Prostate gland (tissue), 2 donors: ENCODE data around the gene SGPL1. TPM values are rescaled to one million over a fixed set of nuclear protein-coding genes. Genes with fewer than 3 reads are reported as not detected.
"Not testable (repeated sequence)": the region's sequence is repeated elsewhere in the genome, so short reads cannot be mapped to it uniquely, and the experiment has no call there.

Experiments
- DNase-seq: peaks from one replicate; pipeline ENCODE4 v3.0.0-alpha.2; 2019; ENCODE audit warnings: low spot score
- H3K27ac ChIP-seq, 2 donors: fragments of 200-600 bp; sonication (generic); 2 replicates each; pipeline ENCODE4 v1.5.1; 2017 to 2019
- H3K27me3 ChIP-seq: fragments of 200-600 bp; sonication (generic); replicated peaks from 2 replicates; pipeline ENCODE4 v1.5.1; 2019; ENCODE audit not compliant: insufficient read depth
- H3K36me3 ChIP-seq, 2 donors: fragments of 200-600 bp; sonication (generic); 1 replicate in 1 of 2; 2 replicates in 1 of 2; pipeline versions ENCODE4 v1.5.1 to v1.8.1; 2017 to 2019
- H3K4me1 ChIP-seq: fragments of 200-600 bp; sonication (generic); replicated peaks from 2 replicates; pipeline ENCODE4 v1.5.1; 2019
- H3K4me3 ChIP-seq, 2 donors: fragments of 200-600 bp; sonication (generic); 2 replicates each; pipeline ENCODE4 v1.5.1; 2017 to 2019
- H3K9me3 ChIP-seq: fragments of 200-600 bp; sonication (generic); 2 replicates; pipeline ENCODE4 v1.5.1; 2017
- POLR2A ChIP-seq: fragments of 450-650 bp; IDR thresholded peaks from one replicate; pipeline ENCODE4 v1.6.1; 2016; ENCODE audit warnings: antibody characterized with exemption, mild to moderate bottlenecking
- POLR2AphosphoS5 ChIP-seq: sonication (generic); formaldehyde crosslinking; IDR thresholded peaks from one replicate; pipeline ENCODE4 v1.6.1; 2017; ENCODE audit warnings: antibody characterized with exemption
- WGBS: methylation state at CpG from one replicate; pipeline ENCODE4 v1.1.5; 2018; 5-methylcytosine and 5-hydroxymethylcytosine counted together
- intact Hi-C: fragments of 100-400 bp; cut with DNase I; formaldehyde crosslinking; loops from one replicate; pipeline ENCODE4 v1.14.2; 2022
- total RNA-seq, 2 donors: library from RNA; depleted of rRNA; stranded (reverse); fragments of >200 nt; gene quantifications; one replicate each; pipeline ENCODE4 v1.1.0, GENCODE V29; 2016
- TF ChIP-seq, protein P1 (sequence below), 4 experiments: fragments of 200-600 bp in 2 of 4; fragments of 450-650 bp in 2 of 4; sonication (generic) in 2 of 4; IDR thresholded peaks; 1 replicate in 3 of 4; 2 replicates in 1 of 4; pipeline ENCODE4 v1.5.1; 2016 to 2019; ENCODE audit warnings: antibody characterized with exemption in 4 of 4, mild to moderate bottlenecking in 2 of 4, moderate library complexity in 2 of 4

Gene SGPL1, protein sequence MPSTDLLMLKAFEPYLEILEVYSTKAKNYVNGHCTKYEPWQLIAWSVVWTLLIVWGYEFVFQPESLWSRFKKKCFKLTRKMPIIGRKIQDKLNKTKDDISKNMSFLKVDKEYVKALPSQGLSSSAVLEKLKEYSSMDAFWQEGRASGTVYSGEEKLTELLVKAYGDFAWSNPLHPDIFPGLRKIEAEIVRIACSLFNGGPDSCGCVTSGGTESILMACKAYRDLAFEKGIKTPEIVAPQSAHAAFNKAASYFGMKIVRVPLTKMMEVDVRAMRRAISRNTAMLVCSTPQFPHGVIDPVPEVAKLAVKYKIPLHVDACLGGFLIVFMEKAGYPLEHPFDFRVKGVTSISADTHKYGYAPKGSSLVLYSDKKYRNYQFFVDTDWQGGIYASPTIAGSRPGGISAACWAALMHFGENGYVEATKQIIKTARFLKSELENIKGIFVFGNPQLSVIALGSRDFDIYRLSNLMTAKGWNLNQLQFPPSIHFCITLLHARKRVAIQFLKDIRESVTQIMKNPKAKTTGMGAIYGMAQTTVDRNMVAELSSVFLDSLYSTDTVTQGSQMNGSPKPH
- 10 to 100 TPM; 52.6 to 64.4 TPM for total RNA-seq

DNA sequence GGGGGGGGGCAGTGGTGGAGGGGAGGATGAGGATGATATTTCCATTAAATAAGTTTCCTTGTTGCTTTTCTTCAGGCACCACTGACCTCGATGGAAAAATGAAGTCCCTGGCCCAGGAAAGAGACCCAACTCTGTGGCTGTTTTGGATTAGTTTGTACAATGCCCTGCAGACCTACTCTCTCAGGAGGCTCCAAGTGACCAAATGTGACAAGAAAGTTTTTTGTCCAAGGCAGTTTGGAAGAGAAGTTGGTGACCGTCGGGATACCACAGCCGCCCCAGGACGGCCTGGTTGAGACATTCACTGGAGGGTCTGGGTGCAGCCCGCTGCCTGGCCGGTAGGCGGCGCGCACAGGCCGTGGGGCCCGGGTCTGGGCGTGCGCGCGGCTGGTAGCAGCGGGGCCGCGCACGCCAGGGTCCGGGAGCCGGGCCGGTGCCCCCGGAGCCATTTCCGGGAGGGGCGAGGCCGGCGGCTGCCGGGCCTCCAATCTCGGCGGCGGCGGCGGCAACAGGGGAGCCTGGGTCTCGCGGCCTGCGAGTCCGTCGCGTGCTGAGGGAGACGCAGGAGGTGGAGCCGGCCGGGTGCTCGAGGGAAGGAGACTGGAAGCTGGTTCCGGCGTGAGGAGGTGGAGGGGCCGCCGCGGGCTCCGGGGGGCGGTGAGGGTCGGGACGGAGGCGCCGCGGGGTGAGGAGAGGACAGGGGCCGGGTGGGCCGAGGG lies at the start of gene SGPL1:
Gene SGPL1, plus strand, starts transcription at position 445 of the 716 bp plus-strand sequence. CDS start 906 bp downstream, outside the sequence.
- 2% methylated on average over 50 of the region's 58 CpGs for WGBS
- no peaks in the 10 kb centered on the region for H3K27me3 ChIP-seq

GRCh38 chr10:70768026-70768685 lies 47.6 kb upstream of the SGPL1 start:
- H3K4me1 ChIP-seq, H3K4me3 ChIP-seq, DNase-seq, intact Hi-C loops, H3K9me3 ChIP-seq, H3K36me3 ChIP-seq, H3K27me3 ChIP-seq, H3K27ac ChIP-seq: not testable (repeated sequence)
- 66% methylated on average over 6 of the region's 6 CpGs for WGBS

More for the DNA sequence above, at the start of gene SGPL1:
- Histone ChIP-seq H3K4me3 (peak within 1 kb of the TSS; percentile 84 to 85), H3K9me3 (no peaks in the 10 kb centered on the region), H3K36me3 (no peaks in the 10 kb centered on the region), H3K27ac (peak within 1 kb of the TSS; percentile 96 to 98), H3K4me1 (no peaks in the 10 kb centered on the region)
- TF ChIP-seq, protein P1, sequence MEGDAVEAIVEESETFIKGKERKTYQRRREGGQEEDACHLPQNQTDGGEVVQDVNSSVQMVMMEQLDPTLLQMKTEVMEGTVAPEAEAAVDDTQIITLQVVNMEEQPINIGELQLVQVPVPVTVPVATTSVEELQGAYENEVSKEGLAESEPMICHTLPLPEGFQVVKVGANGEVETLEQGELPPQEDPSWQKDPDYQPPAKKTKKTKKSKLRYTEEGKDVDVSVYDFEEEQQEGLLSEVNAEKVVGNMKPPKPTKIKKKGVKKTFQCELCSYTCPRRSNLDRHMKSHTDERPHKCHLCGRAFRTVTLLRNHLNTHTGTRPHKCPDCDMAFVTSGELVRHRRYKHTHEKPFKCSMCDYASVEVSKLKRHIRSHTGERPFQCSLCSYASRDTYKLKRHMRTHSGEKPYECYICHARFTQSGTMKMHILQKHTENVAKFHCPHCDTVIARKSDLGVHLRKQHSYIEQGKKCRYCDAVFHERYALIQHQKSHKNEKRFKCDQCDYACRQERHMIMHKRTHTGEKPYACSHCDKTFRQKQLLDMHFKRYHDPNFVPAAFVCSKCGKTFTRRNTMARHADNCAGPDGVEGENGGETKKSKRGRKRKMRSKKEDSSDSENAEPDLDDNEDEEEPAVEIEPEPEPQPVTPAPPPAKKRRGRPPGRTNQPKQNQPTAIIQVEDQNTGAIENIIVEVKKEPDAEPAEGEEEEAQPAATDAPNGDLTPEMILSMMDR (IDR thresholded peaks at IDR 0.05) = peak; percentile 97 to 100 (median 98)
- TF ChIP-seq POLR2AphosphoS5 (peak; percentile 44), POLR2A (peak; percentile 73)
- intact Hi-C loops = loop anchor here (1.0 to 10.0 kb wide), 2 partner anchors 65 to 399 kb away; partner anchors contain the start of gene UNC5B
- peak; percentile 86 for DNase-seq

DNA sequence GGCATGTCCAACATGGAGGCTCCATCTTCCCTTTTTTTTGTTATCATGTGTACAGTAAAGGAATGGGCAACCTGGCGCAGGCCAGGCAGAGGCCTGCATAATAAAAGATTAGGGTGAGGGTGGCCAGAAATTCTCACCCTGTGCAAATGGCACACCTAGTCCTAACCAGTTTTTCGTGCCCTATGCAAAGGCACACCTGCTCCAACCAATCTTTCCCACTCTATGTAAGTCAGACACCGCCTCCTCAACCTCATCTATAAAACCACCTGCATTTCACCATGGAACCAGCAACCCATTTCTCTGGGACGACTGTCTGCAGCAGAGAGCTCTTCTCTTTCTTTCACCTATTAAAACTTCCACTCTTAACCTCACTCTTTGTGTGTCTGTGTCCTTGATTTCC lies 46.6 kb upstream of the SGPL1 start:
- Histone ChIP-seq H3K4me1 (no peaks in the 10 kb centered on the region), H3K36me3 (no peaks in the 10 kb centered on the region), H3K9me3 (no peaks in the 10 kb centered on the region), H3K27ac (no peak overlapping the region), H3K27me3 (no peaks in the 10 kb centered on the region), H3K4me3 (no peak overlapping the region)
- intact Hi-C loops = no loop called here
- no peak for DNase-seq
- TF ChIP-seq POLR2A (no peak), POLR2AphosphoS5 (no peak)
- TF ChIP-seq, protein P1 (IDR thresholded peaks at IDR 0.05) = no peak
- 73% methylated on average over 4 of the region's 4 CpGs for WGBS

- Histone ChIP-seq H3K36me3 (no peaks in the 10 kb centered on the region), H3K4me1 (no peaks in the 10 kb centered on the region), H3K27ac (no peak overlapping the region), H3K9me3 (no peaks in the 10 kb centered on the region), H3K27me3 (no peaks in the 10 kb centered on the region), H3K4me3 (no peak overlapping the region)
- DNase-seq = no peak
- WGBS = 81% methylated on average over 2 of the region's 2 CpGs
- intact Hi-C loops = no loop called here
- TF ChIP-seq POLR2AphosphoS5 = no peak
These were observed 45.7 kb upstream of the SGPL1 start for GRCh38 chr10:70770001-70770400.

DNA sequence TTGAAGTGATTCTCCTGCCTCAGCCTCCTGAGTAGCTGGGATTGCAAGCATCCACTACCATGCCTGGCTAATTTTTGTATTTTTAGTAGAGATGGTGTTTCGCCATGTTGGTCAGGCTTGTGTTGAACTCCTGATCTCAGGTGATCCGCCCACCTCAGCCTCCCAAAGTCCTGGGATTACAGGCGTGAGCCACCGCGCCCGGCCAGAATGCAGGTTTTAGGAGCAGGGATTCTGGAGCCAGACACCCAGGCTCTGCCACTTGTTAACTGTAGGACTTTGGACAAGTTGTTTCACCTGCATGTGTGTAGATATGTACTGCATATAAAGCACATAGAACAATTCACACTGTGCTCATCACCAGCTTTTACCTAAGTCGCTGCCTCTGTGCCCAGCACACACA lies 45.2 kb upstream of the SGPL1 start:
- 95% methylated on average over 7 of the region's 7 CpGs for WGBS
- intact Hi-C loops, H3K27me3 ChIP-seq, DNase-seq, H3K36me3 ChIP-seq, H3K27ac ChIP-seq, H3K4me1 ChIP-seq, H3K4me3 ChIP-seq, H3K9me3 ChIP-seq: not testable (repeated sequence)
